Stimulated activated CD8-positive, alpha-beta memory T cell treated with anti-CD3 and anti-CD28 coated beads, Interleukin-15, amount 100 ng/mL, for 4 hours (primary cell): ENCODE results near the gene B3GNT4.
"Not testable (repeated sequence)": the region's sequence is repeated elsewhere in the genome, so short reads cannot be mapped to it uniquely, and the experiment has no call there.

Experiments
- DNase-seq, 2 donors: peaks; one replicate each; pipeline ENCODE4 v3.0.0-alpha.2; 2020; ENCODE audit warnings: low read depth in 2 of 2

The B3GNT4 gene

GRCh38 chr12:122187466-122187865 is 16.0 kb upstream of the B3GNT4 start:
- DNase-seq, result no peak

DNA sequence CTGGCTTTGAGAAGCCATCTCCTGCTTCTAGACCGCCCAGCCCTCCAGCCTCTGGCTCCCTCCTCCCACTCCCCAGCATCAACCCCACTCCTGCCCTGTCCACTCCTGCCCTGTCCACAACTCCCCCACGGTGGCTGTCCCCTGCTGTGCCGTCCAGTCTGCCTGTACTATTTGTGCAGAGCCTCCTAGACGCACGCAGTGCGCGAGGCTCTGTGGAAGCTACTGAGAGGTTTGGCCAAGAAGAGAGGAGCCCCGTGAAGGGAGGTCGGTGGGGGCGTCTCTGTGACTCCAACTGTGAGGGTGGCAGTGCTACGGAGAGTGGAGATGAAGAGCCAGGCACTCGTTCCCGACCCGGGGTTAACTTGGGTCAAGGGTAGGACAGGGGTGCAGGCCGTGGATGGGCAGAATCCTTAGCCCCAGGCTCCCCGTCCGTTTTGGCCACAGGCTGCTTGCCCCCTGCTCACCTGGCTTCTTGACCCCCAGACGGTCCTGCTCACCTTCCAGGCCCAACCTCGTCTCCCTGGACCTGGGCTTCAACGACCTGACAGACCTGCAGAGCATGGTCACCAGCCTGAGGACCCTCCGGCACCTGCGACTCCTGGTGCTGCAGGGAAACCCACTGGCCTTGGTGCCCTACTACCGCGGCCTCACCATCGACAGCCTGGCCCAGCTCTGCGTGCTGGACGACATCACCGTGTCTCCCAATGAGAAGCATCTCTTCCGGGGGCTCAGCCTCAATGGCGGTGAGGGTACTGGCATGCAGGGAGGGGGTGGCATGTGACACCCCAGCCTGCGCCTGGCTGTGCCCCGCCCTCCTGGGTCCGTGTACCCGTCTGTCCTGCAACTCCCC is 13.7 kb upstream of the B3GNT4 start:
- DNase-seq, result no peak

GRCh38 chr12:122190842-122191668 is 12.5 kb upstream of the B3GNT4 start:
- DNase-seq, result peak in 1 of 2 donors; percentile 51

GRCh38 chr12:122192441-122192840 is 11.1 kb upstream of the B3GNT4 start:
- no peak for DNase-seq

DNA sequence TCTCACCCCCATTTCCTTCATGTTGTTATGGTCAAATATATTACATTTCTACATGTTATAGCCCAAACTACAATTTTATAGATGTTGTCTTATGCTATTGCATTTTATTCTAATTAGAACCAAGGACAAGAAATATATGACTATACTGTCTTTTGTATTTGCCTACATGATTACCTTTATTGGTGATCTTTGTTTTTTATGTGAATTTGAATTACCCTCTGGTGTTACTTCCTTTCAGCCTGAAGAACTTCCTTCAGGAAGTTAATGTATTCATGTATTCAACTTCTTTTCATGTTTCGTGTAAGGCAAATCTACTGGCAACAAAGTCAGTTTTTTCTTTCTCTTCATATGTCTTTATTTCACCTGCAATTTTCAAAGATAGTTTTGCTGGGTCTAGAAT is 8.7 kb upstream of the B3GNT4 start:
- DNase-seq, result no peak

- DNase-seq, result no peak
Observed at GRCh38 chr12:122195405-122195804, 8.1 kb upstream of the B3GNT4 start.

DNA sequence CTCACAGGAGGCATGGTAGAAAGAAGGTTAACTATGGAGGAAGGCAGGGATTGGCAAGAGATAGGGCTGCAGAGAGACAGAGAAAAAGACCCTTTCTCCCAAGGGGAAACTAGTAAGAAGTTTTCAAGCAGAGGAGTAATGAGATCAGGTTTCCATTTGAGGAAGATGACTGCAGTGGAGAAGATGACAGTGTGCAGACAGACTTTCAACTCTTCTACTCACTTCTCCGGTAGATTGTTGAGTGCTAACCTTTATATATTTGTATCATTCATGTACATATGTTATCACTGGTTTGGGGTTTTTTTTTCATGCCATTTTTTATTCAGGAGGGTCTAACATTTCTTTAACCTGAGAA is 5.9 kb upstream of the B3GNT4 start:
- no peak for DNase-seq

GRCh38 chr12:122199484-122200355 is 3.8 kb upstream of the B3GNT4 start:
- no peak for DNase-seq

DNA sequence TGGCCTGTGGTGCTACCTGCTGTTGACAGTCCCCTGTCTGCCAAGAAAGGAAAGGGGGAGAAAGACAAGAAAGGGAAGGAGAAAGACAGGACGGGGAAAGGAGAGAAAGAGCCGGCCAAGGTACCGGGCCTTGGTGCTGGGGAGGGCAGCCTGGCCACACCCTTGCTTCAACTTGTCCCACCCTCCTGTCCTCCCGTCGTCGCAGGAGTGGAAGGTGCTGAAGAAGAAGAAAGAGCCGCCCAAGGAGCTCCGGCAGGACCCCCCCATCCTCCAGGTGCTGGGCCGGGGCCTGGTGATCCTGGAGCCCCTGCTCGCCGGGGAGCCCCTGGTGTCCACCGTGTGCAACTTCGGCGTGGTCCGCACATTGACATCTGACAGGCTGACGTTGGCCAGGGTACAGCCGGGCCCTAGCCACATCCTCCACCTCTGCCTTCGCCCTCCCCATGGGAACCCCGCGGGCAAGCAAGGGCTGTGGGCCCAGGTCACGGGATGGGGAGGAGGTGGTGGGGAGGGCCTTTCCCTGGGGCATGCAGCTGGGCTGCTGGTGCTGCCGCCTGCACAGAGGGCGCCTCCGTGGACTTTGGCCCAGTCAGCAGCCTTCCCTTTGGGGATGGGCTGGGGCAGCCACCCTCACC is 2.9 kb upstream of the B3GNT4 start:
- no peak for DNase-seq

DNA sequence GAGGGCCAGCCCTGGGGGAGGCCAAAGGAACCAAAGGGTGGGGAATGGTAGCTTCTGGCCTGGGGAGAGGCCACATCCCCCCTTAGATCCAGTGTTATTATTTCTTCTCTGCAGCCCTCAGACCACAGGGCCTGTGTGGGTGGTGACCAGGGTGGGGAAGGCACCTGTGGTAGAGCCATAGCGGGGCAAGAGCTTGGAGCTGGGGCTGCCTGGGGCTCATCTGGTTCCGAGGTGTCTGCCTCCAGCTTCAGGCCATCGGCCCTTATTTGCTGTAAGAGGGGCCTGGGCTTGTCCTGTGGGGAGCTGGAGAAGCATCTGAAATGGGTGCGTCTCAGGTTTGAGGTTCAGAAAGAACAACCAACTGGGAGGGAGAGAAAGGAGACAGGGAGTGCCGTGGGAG is 2.1 kb upstream of the B3GNT4 start:
- no peak for DNase-seq

- no peak for DNase-seq
Observed at GRCh38 chr12:122202017-122202416, 1.5 kb upstream of the B3GNT4 start.

DNA sequence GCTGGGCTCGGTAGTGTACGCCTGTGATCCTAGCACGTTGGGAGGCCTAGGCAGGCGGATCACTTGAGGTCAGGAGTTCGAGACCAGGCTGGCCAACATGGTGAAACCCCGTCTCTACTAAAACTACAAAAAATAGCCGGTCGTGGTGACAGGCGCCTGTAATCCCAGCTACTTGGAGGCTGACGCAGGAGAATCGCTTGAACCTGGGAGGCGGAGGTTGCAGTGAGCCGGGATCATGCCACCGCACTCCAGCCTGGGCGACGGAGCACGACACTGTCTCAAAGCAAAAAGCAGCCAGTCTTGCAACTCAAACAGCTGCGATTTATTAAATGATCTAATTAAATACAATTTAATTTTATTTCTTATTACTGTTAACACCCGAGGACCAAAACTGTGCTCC is 698 bp upstream of the B3GNT4 start:
- not testable (repeated sequence) for DNase-seq

GRCh38 chr12:122204167-122205052 is 901 bp downstream of the B3GNT4 start:
- DNase-seq, result no peak

DNA sequence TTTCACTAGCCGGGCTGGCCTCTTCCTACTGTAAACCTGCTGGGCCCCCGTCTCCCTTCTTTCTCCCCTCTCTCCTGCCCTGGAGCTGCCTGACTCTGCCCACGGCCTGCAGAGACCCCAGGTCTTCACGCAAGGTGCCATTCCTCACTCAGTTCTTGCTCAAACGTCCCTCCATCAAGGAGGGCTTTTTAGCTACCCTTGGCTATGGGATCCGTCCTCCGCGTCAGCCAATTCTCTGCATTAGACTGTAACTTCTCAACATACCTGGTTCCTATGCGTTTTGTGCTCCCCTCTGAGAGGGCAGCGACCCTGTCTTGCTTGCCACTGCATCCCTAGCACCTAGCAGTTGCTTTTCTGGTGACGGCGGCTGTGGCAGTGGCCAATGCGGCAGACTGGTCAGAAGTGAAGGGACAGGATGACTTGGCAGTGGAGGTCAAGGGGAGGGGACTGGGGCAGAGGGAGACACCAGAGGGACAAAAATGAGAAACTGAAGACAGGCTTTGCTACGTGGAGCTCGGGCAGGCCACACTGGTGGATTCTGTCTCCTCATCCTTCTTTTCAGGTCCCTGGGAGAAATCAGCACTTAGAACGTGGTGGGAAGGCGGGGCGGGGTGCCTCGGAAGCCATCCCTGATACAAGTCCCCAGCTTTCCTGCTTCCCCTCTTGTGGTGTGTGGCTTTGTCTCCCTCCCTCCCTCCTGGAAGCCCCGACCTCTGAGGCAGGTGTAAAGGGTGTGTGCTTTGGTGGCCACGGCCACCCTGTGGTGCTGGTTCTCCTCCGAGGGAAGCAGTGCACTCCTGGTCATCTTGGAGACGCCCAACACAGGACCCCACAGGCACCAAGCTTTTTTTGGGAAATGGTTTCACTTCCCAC is 1.8 kb downstream of the B3GNT4 start:
- DNase-seq, result no peak

DNA sequence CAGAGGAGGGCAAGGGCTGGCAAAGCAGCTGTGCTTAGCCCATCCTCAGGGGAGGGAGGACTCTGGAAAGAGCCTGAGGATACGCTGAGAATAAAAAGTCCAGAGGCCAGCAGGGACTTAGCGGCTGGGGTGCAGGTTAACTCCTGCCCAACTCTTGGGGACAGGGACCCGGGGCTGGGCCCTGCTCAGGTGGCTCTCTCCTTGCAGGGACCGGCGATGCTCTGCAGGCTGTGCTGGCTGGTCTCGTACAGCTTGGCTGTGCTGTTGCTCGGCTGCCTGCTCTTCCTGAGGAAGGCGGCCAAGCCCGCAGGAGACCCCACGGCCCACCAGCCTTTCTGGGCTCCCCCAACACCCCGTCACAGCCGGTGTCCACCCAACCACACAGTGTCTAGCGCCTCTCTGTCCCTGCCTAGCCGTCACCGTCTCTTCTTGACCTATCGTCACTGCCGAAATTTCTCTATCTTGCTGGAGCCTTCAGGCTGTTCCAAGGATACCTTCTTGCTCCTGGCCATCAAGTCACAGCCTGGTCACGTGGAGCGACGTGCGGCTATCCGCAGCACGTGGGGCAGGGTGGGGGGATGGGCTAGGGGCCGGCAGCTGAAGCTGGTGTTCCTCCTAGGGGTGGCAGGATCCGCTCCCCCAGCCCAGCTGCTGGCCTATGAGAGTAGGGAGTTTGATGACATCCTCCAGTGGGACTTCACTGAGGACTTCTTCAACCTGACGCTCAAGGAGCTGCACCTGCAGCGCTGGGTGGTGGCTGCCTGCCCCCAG is 2.8 kb downstream of the B3GNT4 start:
- DNase-seq, result no peak

DNA sequence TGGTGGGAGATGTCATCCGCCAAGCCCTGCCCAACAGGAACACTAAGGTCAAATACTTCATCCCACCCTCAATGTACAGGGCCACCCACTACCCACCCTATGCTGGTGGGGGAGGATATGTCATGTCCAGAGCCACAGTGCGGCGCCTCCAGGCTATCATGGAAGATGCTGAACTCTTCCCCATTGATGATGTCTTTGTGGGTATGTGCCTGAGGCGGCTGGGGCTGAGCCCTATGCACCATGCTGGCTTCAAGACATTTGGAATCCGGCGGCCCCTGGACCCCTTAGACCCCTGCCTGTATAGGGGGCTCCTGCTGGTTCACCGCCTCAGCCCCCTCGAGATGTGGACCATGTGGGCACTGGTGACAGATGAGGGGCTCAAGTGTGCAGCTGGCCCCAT is 3.5 kb downstream of the B3GNT4 start:
- no peak for DNase-seq

GRCh38 chr12:122207391-122207790 is 3.9 kb downstream of the B3GNT4 start:
- DNase-seq, result no peak

DNA sequence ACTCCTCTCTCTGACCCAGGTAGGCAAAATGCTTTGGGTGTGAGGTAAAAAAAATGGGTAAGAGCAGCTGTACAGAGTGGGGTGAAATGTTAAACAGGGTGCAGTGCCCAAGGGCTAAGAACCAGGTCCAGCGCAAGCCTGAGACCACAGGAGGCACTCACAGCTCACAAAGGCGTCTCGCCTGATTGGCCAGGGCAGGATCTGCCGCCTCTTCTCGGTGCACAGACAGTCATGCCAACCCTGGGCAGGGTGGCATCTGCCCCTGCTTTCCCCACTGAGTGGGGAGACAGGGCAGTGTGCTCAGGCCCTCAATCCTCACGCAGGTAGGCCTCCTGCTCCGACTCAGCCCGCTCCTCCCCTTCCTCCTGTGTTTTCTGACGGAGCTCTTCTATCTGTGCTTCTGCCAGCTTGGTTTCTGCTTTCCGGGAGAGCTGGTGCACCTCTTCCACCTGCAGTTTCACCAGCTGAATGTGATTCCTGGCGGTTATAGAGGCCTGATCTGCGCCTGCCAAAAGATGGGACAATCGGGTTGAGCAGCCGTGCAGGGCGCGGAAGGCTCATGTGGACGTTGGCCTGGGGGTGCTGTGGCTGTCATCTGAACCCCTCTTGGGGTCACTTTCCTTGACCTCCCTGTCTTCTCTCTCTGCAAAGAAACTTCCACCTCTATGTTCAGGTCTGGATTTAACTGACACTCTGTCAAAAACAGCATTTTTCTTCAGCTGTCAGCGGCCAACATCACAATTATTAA is 4.7 kb downstream of the B3GNT4 start:
- no peak for DNase-seq
